ENCODE data around the gene C10orf53. TPM values are rescaled to one million over a fixed set of nuclear protein-coding genes. Genes with fewer than 3 reads are reported as not detected.

C10orf53 gene
- total RNA-seq, 1 donor, result not detected

GRCh38 chr10:49688920-49689319 is 9.5 kb downstream of the C10orf53 start:
- no peak for DNase-seq (ENCODE audit: low read depth)
- no peak overlapping the region for H3K4me3 ChIP-seq (ENCODE audit: low read depth, low read length)
- TF ChIP-seq CTCF (IDR thresholded peaks at IDR 0.05; ENCODE audit: insufficient read depth, low read length), result no peak

GRCh38 chr10:49689882-49690510 is 10.5 kb downstream of the C10orf53 start:
- no peak for DNase-seq (ENCODE audit: low read depth)
- H3K4me3 ChIP-seq (ENCODE audit: low read depth, low read length), result no peak overlapping the region
- TF ChIP-seq CTCF (IDR thresholded peaks at IDR 0.05; ENCODE audit: insufficient read depth, low read length), result no peak

- no peak overlapping the region for H3K4me3 ChIP-seq (ENCODE audit: low read depth, low read length)
- no peak for DNase-seq (ENCODE audit: low read depth)
- TF ChIP-seq CTCF (IDR thresholded peaks at IDR 0.05; ENCODE audit: insufficient read depth, low read length), result no peak
Observed at GRCh38 chr10:49690698-49691356, 11.4 kb downstream of the C10orf53 start.

- no peak for TF ChIP-seq CTCF (IDR thresholded peaks at IDR 0.05; ENCODE audit: insufficient read depth, low read length)
- DNase-seq (ENCODE audit: low read depth), result no peak
- no peak overlapping the region for H3K4me3 ChIP-seq (ENCODE audit: low read depth, low read length)
Observed at GRCh38 chr10:49691588-49691987, 12.1 kb downstream of the C10orf53 start.

- TF ChIP-seq CTCF (IDR thresholded peaks at IDR 0.05; ENCODE audit: insufficient read depth, low read length), result no peak
- no peak for DNase-seq (ENCODE audit: low read depth)
- H3K4me3 ChIP-seq (ENCODE audit: low read depth, low read length), result no peak overlapping the region
Observed at GRCh38 chr10:49694466-49694865, 15.0 kb downstream of the C10orf53 start.

GRCh38 chr10:49696311-49696710 is 16.9 kb downstream of the C10orf53 start:
- no peak for DNase-seq (ENCODE audit: low read depth)
- TF ChIP-seq CTCF (IDR thresholded peaks at IDR 0.05; ENCODE audit: insufficient read depth, low read length), result no peak
- no peak overlapping the region for H3K4me3 ChIP-seq (ENCODE audit: low read depth, low read length)
